ENCODE measurements around the gene LRRC28.
"Not testable (repeated sequence)": the region's sequence is repeated elsewhere in the genome, so short reads cannot be mapped to it uniquely, and the experiment has no call there.

The LRRC28 gene

DNA sequence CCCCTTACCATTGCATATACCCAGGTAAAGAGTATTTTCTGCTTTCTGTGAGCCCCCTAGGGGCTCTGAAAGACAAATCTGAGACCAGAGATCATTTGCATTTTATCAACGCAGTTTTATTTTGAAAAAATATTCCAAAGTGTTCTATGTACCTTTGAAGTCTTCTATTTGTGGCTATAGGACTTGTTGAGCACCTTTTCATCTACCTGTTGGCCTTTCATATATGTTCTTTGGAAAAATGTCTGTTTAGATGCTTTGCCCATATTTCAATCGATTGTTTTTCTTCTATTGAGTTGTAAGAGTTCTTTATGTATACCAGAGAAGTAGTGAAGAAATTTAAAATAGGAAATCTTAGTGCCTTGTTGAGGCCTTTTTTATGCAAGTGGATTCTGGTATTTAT, 94.0 kb downstream of the LRRC28 start:
- no peak for DNase-seq

DNA sequence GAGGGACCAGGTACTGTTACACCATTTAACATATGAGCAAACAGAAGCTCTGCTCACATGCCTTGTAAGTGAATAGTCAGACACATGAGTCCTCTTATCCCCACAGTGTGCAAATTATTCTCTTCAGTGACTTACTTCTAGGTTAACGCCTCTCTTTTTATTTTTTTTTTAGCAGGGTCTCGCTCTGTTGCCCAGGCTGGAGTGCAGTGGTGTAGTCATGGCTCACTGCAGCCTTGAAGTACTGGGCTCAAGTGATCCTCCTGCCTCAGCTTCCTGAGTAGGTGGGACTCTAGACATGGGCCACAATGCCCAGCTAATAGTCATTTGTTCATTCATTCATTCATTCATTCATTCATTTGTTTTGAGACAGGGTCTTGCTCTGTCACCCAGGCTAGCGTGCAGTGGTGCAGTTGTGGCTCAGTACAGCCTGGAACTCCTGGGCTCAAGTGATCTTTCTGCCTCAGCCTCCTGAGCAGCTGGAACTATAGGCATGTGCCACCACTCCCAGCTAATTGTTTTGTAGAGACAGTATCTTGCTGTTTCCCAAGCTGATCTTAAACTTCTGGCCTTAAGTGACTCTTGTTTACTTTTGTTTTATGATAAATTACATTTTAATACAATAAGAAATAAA, 94.7 kb downstream of the LRRC28 start:
- DNase-seq: no peak

DNA sequence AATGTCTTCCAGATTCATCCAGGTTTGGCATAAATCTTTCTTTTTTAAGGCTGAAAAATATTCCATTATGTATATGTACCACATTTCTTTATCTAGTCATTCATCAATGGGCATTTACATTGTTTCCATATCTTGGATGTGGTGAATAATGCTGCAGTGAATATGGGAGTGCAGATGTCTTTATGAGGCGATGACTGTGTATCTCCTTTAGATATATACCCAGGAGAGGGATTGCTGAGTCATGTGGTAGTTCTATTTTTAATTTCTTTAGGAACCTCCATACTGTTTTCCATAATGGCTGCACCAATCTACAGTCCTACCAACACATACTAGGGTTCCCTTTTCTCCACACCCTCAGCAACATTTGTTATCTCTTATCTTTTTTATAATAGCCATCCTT, 96.3 kb downstream of the LRRC28 start:
- DNase-seq: no peak

GRCh38 chr15:99348412-99348811, 97.1 kb downstream of the LRRC28 start:
- DNase-seq: no peak

- no peak for DNase-seq
These were observed 99.1 kb downstream of the LRRC28 start for GRCh38 chr15:99350408-99350807.

DNA sequence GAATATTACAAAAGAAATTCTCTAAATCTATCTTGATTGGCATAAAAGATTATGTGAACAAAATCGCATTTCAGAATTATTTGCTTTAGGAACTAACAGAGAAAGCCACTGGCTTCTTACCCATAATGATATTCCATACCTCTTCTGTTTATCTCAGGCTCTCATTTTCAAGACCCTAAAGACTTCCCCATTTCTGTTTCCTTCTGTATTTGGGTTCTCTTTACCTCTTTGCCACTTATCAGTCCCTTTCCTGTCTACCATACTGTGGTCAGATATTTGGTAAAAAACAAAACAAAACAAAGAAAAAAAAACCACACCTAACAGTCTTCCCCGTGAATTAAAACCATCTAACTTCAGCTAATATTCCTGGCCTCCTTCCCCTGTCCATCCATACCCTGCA, 108.5 kb downstream of the LRRC28 start:
- DNase-seq: no peak

- DNase-seq: peak; percentile 44
These were observed 110.4 kb downstream of the LRRC28 start for GRCh38 chr15:99361545-99362185.

- no peak for DNase-seq
These were observed 114.0 kb downstream of the LRRC28 start for GRCh38 chr15:99365242-99365641.

DNA sequence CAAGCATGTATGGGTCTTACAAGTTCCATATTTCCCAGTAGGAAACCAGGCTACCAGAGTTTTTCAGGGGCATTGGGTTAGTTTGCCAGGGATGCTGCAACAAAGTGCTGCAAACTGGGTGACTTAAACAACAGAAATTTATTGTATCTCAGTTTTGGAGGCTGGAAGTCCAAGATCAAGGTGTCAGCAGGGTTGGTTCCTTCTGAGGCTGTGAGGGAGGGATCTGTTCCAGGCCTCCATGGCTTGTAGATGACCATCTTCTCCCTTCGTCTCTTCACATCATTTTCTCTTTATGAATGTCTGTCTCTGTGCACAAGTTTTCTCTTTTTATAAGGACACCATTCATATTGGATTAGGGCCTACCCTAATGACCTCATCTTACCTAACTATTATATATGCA, 114.7 kb downstream of the LRRC28 start:
- no peak for DNase-seq

GRCh38 chr15:99368743-99369142, 117.5 kb downstream of the LRRC28 start:
- DNase-seq: no peak

GRCh38 chr15:99369196-99369595, 117.9 kb downstream of the LRRC28 start:
- no peak for DNase-seq

- peak; percentile 20 for DNase-seq
These were observed 120.2 kb downstream of the LRRC28 start for GRCh38 chr15:99371180-99372103.

DNA sequence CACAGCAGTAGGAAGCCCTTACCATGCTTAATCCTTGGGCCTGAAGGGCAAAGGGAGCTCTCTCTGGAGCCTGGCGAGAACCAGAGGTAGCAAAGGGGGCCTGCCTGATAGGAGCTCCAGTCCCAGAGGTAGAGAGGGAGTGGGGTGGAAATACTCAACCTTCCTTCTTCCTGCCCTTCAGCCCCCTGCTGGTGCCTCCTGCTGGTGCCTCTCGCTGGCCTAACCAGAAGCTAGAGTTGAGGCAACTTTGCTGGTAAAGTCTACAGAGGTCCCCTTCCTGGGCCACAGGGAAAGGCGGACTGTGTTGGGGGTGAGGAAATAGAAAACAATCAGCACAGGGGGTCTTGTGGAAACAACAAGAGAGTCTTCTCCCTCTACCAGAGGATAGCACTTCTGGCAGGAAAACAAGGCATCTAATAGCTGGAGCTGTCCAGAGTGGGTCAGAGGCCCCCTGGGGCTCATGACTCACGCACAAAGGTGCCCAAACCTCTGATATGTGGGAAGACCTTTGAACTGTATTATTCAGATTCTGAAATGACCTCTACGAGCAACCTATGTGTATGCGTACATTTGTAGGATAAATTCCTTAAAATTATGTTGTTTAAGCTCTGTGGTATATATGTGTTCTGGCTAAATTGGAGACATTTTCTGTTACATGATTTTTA, 133.9 kb downstream of the LRRC28 start:
- no peak for DNase-seq

GRCh38 chr15:99385865-99386264, 134.6 kb downstream of the LRRC28 start:
- DNase-seq: no peak

DNA sequence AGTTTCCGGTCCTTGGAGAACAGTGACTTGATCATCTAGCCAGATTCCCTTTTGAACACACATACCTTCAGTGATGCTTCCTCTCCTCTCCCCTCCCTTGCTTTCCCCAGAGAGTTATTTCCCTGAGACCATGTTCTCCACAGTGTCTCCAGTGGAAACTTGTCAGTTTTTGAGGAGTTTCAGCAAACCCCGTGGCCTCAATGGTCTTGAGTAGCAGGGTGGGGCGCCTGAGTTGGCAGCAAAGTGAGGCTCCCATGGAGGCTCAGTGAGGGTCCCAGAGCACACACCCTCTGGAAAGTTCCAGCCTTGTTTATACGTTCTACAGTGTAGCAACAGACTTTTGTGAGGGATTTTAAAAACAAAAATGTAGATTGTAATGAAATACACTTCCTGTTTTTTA, 135.1 kb downstream of the LRRC28 start:
- no peak for DNase-seq

GRCh38 chr15:99387421-99388168, 136.3 kb downstream of the LRRC28 start:
- no peak for DNase-seq

DNA sequence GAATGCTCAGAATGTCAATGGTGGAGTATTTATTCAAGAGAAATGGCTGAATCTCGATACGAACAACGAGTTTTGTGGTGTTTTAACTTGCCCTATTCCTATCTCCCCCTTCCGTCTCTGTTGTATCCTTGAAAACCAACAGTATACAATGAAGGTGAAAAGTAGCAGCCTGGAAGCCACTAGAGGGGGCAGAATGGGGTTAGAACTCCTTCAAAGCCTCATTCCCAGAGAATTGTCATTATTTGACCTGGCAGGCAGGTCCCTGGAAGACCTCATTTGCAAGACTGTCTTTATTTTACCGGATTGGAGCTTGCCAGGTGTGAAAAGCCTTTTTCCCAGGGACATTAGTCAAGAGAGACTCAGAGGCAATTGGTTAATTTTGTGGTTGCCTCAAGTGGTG, 139.4 kb downstream of the LRRC28 start:
- DNase-seq: no peak

DNA sequence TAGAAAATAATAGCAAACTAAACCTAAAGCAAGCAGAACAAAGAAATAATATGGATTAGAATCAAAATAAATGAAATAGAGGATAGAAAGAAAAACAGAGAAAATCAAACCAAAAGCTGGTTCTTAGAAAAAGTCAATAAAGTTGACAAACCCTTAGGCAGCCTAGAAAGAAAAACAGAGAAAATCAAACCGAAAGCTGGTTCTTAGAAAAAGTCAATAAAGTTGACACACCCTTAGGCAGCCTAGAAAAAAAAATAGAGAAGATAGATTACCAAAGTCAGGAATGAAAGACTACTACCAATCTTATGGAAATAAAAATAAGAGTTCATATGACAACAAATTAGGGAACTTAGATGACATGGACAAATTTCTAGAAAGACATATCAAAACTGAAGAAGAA, 142.4 kb downstream of the LRRC28 start:
- DNase-seq: no peak

DNA sequence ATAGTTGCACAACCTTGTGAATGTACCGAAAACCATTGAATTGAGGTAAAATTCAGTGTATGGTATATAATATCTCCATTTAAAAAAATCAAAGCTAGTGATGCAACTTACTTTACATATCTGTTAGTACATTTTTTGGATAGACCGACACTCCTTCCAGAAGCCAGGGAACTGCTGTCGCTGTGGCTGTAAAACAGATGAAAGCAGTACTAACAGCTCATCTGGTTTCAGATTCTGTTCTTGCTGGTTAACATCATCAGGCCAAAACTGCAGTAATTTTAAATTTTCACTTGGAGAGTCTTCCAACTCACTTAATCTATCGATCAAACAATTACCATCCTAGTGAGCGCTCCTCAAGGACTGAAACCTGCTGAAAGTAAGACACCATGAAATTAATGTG, 145.1 kb downstream of the LRRC28 start:
- DNase-seq: no peak

GRCh38 chr15:99399061-99399460, 147.8 kb downstream of the LRRC28 start:
- no peak for DNase-seq

- DNase-seq: no peak
These were observed 148.3 kb downstream of the LRRC28 start for GRCh38 chr15:99399618-99400017.

- not testable (repeated sequence) for DNase-seq
These were observed 149.9 kb downstream of the LRRC28 start for GRCh38 chr15:99401216-99401615.

Data from HCEC 1CT (cell line).